SK-N-SH treated with all-trans-retinoic acid at 6 μM for 48 hours (cell line): ENCODE results near the gene ADAM8.

Experiments
- ATAC-seq: fragments of 200-7000 bp; cut with Tn5 transposase; 3 replicates; pipeline ENCODE4 v1.9.1; 2020; ENCODE audit warnings: mild to moderate bottlenecking, moderate library complexity
- ARNTL ChIP-seq: fragments of 450-650 bp; formaldehyde crosslinking; IDR thresholded peaks from 2 replicates; pipeline ENCODE4 v1.5.0; 2020; ENCODE audit warnings: low read depth, mild to moderate bottlenecking, moderate library complexity, borderline replicate concordance
- BACH2 ChIP-seq: fragments of 250-450 bp; sonication (Bioruptor Pico); IDR thresholded peaks from 2 replicates; pipeline ENCODE4 v1.9.0; 2021; ENCODE audit warnings: mild to moderate bottlenecking, borderline replicate concordance
- CREB5 ChIP-seq: fragments of 250-450 bp; sonication (Bioruptor Pico); IDR thresholded peaks from 2 replicates; pipeline ENCODE4 v1.5.1; 2020; ENCODE audit warnings: low read depth, mild to moderate bottlenecking, moderate library complexity
- CSDC2 ChIP-seq: fragments of 250-450 bp; sonication (Bioruptor Pico); IDR thresholded peaks from 2 replicates; pipeline ENCODE4 v1.5.0; 2020; ENCODE audit warnings: mild to moderate bottlenecking, moderate library complexity
- CSRNP3 ChIP-seq: fragments of 250-450 bp; sonication (Bioruptor Pico); IDR thresholded peaks from 2 replicates; pipeline ENCODE4 v1.5.1; 2021; ENCODE audit warnings: mild to moderate bottlenecking, moderate library complexity
- ESRRG ChIP-seq: fragments of 250-450 bp; sonication (Bioruptor Pico); IDR thresholded peaks from 2 replicates; pipeline ENCODE4 v1.6.1; 2021; ENCODE audit warnings: mild to moderate bottlenecking
- GLIS3 ChIP-seq: fragments of 250-450 bp; sonication (Bioruptor Pico); IDR thresholded peaks from 2 replicates; pipeline ENCODE4 v1.5.0; 2020; ENCODE audit warnings: mild to moderate bottlenecking, moderate library complexity
- ISL1 ChIP-seq: fragments of 250-450 bp; sonication (Bioruptor Pico); IDR thresholded peaks from 2 replicates; pipeline ENCODE4 v2.1.2; 2022; ENCODE audit warnings: mild to moderate bottlenecking, moderate library complexity
- OSR1 ChIP-seq: fragments of 250-450 bp; sonication (Bioruptor Pico); IDR thresholded peaks from 2 replicates; pipeline ENCODE4 v1.8.0; 2022; ENCODE audit warnings: moderate library complexity, mild to moderate bottlenecking, inconsistent platforms
- PATZ1 ChIP-seq: fragments of 250-450 bp; sonication (Bioruptor Pico); IDR thresholded peaks from 2 replicates; pipeline ENCODE4 v1.8.0; 2020; ENCODE audit warnings: mild to moderate bottlenecking, moderate library complexity, borderline replicate concordance
- POU6F1 ChIP-seq: fragments of 250-450 bp; sonication (Bioruptor Pico); IDR thresholded peaks from 2 replicates; pipeline ENCODE4 v1.8.0; 2021; ENCODE audit warnings: low read depth, mild to moderate bottlenecking, moderate library complexity, borderline replicate concordance
- PPARA ChIP-seq: fragments of 250-450 bp; sonication (Bioruptor Pico); IDR thresholded peaks from 2 replicates; pipeline ENCODE4 v1.5.0; 2020; ENCODE audit warnings: mild to moderate bottlenecking, borderline replicate concordance
- RARB ChIP-seq: fragments of 250-450 bp; sonication (Bioruptor Pico); IDR thresholded peaks from 2 replicates; pipeline ENCODE4 v1.8.0; 2021; ENCODE audit warnings: mild to moderate bottlenecking, moderate library complexity
- SNAI2 ChIP-seq: fragments of 250-450 bp; sonication (Bioruptor Pico); IDR thresholded peaks from 2 replicates; pipeline ENCODE4 v1.5.0; 2020; ENCODE audit warnings: mild to moderate bottlenecking, moderate library complexity
- TOX ChIP-seq: fragments of 250-450 bp; sonication (Bioruptor Pico); IDR thresholded peaks from 2 replicates; pipeline ENCODE4 v1.8.0; 2021; ENCODE audit warnings: mild to moderate bottlenecking, moderate library complexity, borderline replicate concordance
- TSHZ2 ChIP-seq: fragments of 250-450 bp; sonication (Bioruptor Pico); IDR thresholded peaks from 2 replicates; pipeline ENCODE4 v1.5.0; 2020; ENCODE audit warnings: mild to moderate bottlenecking, moderate library complexity
- ZC3H10 ChIP-seq: fragments of 250-450 bp; sonication (Bioruptor Pico); IDR thresholded peaks from 2 replicates; pipeline ENCODE4 v1.5.1; 2021; ENCODE audit warnings: mild to moderate bottlenecking, moderate library complexity
- ZFP3 ChIP-seq: fragments of 250-450 bp; sonication (Bioruptor Pico); IDR thresholded peaks from 2 replicates; pipeline ENCODE4 v1.5.0; 2020; ENCODE audit warnings: mild to moderate bottlenecking, moderate library complexity
- ZFP30 ChIP-seq: fragments of 450-650 bp; formaldehyde crosslinking; IDR thresholded peaks from 2 replicates; pipeline ENCODE4 v1.5.0; 2022; ENCODE audit warnings: mild to moderate bottlenecking, moderate library complexity
- ZNF70 ChIP-seq: fragments of 450-650 bp; formaldehyde crosslinking; IDR thresholded peaks from 2 replicates; pipeline ENCODE4 v1.5.0; 2020; ENCODE audit warnings: mild to moderate bottlenecking, moderate library complexity
- ZNF8 ChIP-seq: fragments of 450-650 bp; formaldehyde crosslinking; IDR thresholded peaks from 2 replicates; pipeline ENCODE4 v1.5.0; 2020; ENCODE audit warnings: mild to moderate bottlenecking, moderate library complexity

The ADAM8 gene

GRCh38 chr10:133297504-133297903 lies 20.8 kb upstream of the ADAM8 start:
- TF ChIP-seq POU6F1 (CRISPR knock-in tag), result no peak
- no peak for TF ChIP-seq TSHZ2 (CRISPR knock-in tag)
- TF ChIP-seq ZNF70 (CRISPR knock-in tag), result no peak
- TF ChIP-seq CREB5, result no peak
- no peak for TF ChIP-seq TOX (CRISPR knock-in tag)
- TF ChIP-seq CSRNP3 (CRISPR knock-in tag), result no peak
- TF ChIP-seq PATZ1 (CRISPR knock-in tag), result no peak
- no peak for TF ChIP-seq OSR1 (CRISPR knock-in tag)
- no peak for TF ChIP-seq ISL1 (CRISPR knock-in tag)
- TF ChIP-seq SNAI2 (CRISPR knock-in tag), result no peak
- TF ChIP-seq ZFP3 (CRISPR knock-in tag), result no peak
- TF ChIP-seq ARNTL (CRISPR knock-in tag), result no peak
- no peak for TF ChIP-seq PPARA (CRISPR knock-in tag)
- TF ChIP-seq ZNF8 (CRISPR knock-in tag), result no peak
- no peak for TF ChIP-seq ZC3H10 (CRISPR knock-in tag)
- TF ChIP-seq GLIS3 (CRISPR knock-in tag), result no peak
- no peak for TF ChIP-seq ESRRG (CRISPR knock-in tag)
- no peak for TF ChIP-seq CSDC2 (CRISPR knock-in tag)
- no peak for TF ChIP-seq BACH2
- TF ChIP-seq ZFP30 (CRISPR knock-in tag), result no peak
- TF ChIP-seq, all 23 proteins: peak for 0
- no peak for ATAC-seq

GRCh38 chr10:133295426-133296320 lies 19.0 kb upstream of the ADAM8 start:
- no peak for ATAC-seq
- TF ChIP-seq TSHZ2 (CRISPR knock-in tag), result no peak
- no peak for TF ChIP-seq ZFP30 (CRISPR knock-in tag)
- no peak for TF ChIP-seq ZNF8 (CRISPR knock-in tag)
- no peak for TF ChIP-seq PPARA (CRISPR knock-in tag)
- no peak for TF ChIP-seq ZNF70 (CRISPR knock-in tag)
- TF ChIP-seq OSR1 (CRISPR knock-in tag), result no peak
- no peak for TF ChIP-seq RARB (CRISPR knock-in tag)
- no peak for TF ChIP-seq ESRRG (CRISPR knock-in tag)
- no peak for TF ChIP-seq BACH2
- TF ChIP-seq PATZ1 (CRISPR knock-in tag), result no peak
- no peak for TF ChIP-seq CSDC2 (CRISPR knock-in tag)
- no peak for TF ChIP-seq CSRNP3 (CRISPR knock-in tag)
- TF ChIP-seq SNAI2 (CRISPR knock-in tag), result no peak
- no peak for TF ChIP-seq TOX (CRISPR knock-in tag)
